Uterus (tissue), 2 donors: ENCODE data around the gene ELAVL3.

Source experiments
- CTCF ChIP-seq, 4 experiments: fragments of 200-600 bp in 2 of 4; fragments of 450-650 bp in 2 of 4; sonication (generic) in 2 of 4; IDR thresholded peaks; one replicate each; pipeline ENCODE4 v1.5.1; 2016 to 2019; ENCODE audit warnings: antibody characterized with exemption in 4 of 4, mild to moderate bottlenecking in 2 of 4, moderate library complexity in 1 of 4
- POLR2A ChIP-seq, 2 donors: fragments of 450-650 bp; IDR thresholded peaks; one replicate each; pipeline ENCODE4 v1.6.1; 2016; ENCODE audit warnings: antibody characterized with exemption in 2 of 2, mild to moderate bottlenecking in 1 of 2, moderate library complexity in 1 of 2

GRCh38 chr19:11505032-11505503 is 24.2 kb upstream of the ELAVL3 start:
- TF ChIP-seq CTCF (IDR thresholded peaks at IDR 0.05) (peak in 1 of 4 experiments; percentile 20), POLR2A (IDR thresholded peaks at IDR 0.05) (no peak)
